Suprapubic skin (tissue), 4 donors: ENCODE measurements around the gene PSMA6. TPM values are rescaled to one million over a fixed set of nuclear protein-coding genes. Genes with fewer than 3 reads are reported as not detected.

Experiments
- DNase-seq, 2 donors: peaks; one replicate each; pipeline ENCODE4 v3.0.0-alpha.2; 2019; ENCODE audit warnings: low spot score in 2 of 2
- H3K27ac ChIP-seq: fragments of 200-600 bp; sonication (generic); one replicate; pipeline ENCODE4 v1.5.1; 2019
- H3K27me3 ChIP-seq: fragments of 200-600 bp; sonication (generic); one replicate; pipeline ENCODE4 v1.5.1; 2019
- H3K36me3 ChIP-seq: fragments of 200-600 bp; sonication (generic); one replicate; pipeline ENCODE4 v1.5.1; 2019
- H3K4me1 ChIP-seq: fragments of 200-600 bp; sonication (generic); one replicate; pipeline ENCODE4 v1.5.1; 2019
- H3K4me3 ChIP-seq: fragments of 200-600 bp; sonication (generic); one replicate; pipeline ENCODE4 v1.5.1; 2019; ENCODE audit warnings: mild to moderate bottlenecking
- H3K9me3 ChIP-seq: fragments of 200-600 bp; sonication (generic); one replicate; pipeline ENCODE4 v1.5.1; 2019
- EP300 ChIP-seq: sonication (generic); formaldehyde crosslinking; IDR thresholded peaks from one replicate; pipeline ENCODE4 v1.6.1; 2017; ENCODE audit warnings: antibody characterized with exemption
- POLR2A ChIP-seq, 2 donors: fragments of 450-650 bp; IDR thresholded peaks; one replicate each; pipeline ENCODE4 v1.6.1; 2017; ENCODE audit warnings: antibody characterized with exemption in 2 of 2, mild to moderate bottlenecking in 2 of 2, moderate library complexity in 2 of 2
- POLR2AphosphoS5 ChIP-seq, 3 donors: sonication (generic); formaldehyde crosslinking; IDR thresholded peaks; one replicate each; pipeline ENCODE4 v1.6.1; 2017; ENCODE audit warnings: antibody characterized with exemption in 3 of 3
- WGBS: methylation state at CpG from one replicate; pipeline ENCODE4 v1.1.5; 2018; 5-methylcytosine and 5-hydroxymethylcytosine counted together
- total RNA-seq, 4 donors: library from RNA; depleted of rRNA; stranded (reverse); fragments of >200 nt; gene quantifications; one replicate each; pipeline ENCODE4 v1.1.0, GENCODE V29; 2016
- TF ChIP-seq, protein P1 (sequence below), 2 donors: fragments of 200-600 bp in 1 of 2; fragments of 450-650 bp in 1 of 2; sonication (generic) in 1 of 2; IDR thresholded peaks; one replicate each; pipeline ENCODE4 v1.5.1; 2016 to 2019; ENCODE audit warnings: antibody characterized with exemption in 2 of 2, mild to moderate bottlenecking in 1 of 2, moderate library complexity in 1 of 2

Gene PSMA6
- total RNA-seq, 4 donors from 2014 or later: 80.4 to 133 (median 110) TPM

DNA sequence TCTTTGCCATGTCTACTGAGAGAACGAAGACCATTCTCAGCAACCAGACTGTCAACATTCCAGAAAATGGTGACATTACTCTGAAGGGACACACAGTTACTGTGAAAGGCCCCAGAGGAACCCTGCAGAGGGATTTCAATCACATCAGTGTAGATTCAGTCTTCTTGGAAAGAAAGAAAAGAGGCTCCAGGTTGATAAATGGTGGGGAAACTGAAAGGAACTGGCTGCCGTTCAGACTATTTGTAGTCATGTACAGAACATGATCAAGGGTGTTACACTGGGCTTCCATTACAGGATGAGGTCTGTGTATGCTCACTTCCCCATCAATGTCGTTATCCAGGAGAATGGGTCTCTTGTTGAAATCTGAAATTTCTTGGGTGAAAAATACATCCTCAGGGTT, 29.7 kb upstream of the PSMA6 start:
- no peak overlapping the region for H3K27ac ChIP-seq
- no peaks in the 10 kb centered on the region for H3K27me3 ChIP-seq
- no peaks in the 10 kb centered on the region for H3K4me1 ChIP-seq
- no peaks in the 10 kb centered on the region for H3K9me3 ChIP-seq
- H3K4me3 ChIP-seq: no peak overlapping the region
- H3K36me3 ChIP-seq: no peaks in the 10 kb centered on the region
- TF ChIP-seq EP300: no peak
- TF ChIP-seq POLR2A (IDR thresholded peaks at IDR 0.05): no peak
- TF ChIP-seq, protein P1, sequence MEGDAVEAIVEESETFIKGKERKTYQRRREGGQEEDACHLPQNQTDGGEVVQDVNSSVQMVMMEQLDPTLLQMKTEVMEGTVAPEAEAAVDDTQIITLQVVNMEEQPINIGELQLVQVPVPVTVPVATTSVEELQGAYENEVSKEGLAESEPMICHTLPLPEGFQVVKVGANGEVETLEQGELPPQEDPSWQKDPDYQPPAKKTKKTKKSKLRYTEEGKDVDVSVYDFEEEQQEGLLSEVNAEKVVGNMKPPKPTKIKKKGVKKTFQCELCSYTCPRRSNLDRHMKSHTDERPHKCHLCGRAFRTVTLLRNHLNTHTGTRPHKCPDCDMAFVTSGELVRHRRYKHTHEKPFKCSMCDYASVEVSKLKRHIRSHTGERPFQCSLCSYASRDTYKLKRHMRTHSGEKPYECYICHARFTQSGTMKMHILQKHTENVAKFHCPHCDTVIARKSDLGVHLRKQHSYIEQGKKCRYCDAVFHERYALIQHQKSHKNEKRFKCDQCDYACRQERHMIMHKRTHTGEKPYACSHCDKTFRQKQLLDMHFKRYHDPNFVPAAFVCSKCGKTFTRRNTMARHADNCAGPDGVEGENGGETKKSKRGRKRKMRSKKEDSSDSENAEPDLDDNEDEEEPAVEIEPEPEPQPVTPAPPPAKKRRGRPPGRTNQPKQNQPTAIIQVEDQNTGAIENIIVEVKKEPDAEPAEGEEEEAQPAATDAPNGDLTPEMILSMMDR (IDR thresholded peaks at IDR 0.05): no peak
- TF ChIP-seq POLR2AphosphoS5 (IDR thresholded peaks at IDR 0.05): no peak
- 80% methylated on average over 3 of the region's 3 CpGs for WGBS
- DNase-seq: no peak

DNA sequence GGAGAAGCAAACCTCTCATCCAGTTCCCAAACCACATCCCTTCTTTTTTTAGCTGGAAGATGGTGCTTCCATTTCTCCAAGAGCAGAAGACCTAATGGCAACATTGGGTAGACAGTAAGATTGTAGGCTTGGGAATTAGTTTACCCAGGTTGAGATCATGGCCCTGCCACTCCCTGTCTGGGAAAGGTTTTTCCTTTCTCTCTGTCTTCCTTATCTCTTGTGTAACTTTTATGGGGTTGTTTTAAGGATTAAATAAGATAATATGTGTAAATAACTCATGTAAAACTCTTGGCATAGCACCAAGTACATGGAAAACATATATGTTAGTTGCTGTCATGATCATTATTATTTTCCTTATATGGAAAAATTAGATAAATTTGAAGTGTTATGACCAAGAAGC, 23.2 kb upstream of the PSMA6 start:
- Histone ChIP-seq H3K36me3 (peaks cover 35% of the 10 kb centered on the region), H3K27ac (no peak overlapping the region), H3K4me1 (no peaks in the 10 kb centered on the region), H3K27me3 (no peaks in the 10 kb centered on the region), H3K4me3 (no peak overlapping the region), H3K9me3 (no peaks in the 10 kb centered on the region)
- no peak for DNase-seq
- no peak for TF ChIP-seq POLR2A (IDR thresholded peaks at IDR 0.05)
- TF ChIP-seq POLR2AphosphoS5 (IDR thresholded peaks at IDR 0.05): no peak
- TF ChIP-seq, protein P1 (IDR thresholded peaks at IDR 0.05): no peak
- TF ChIP-seq EP300: no peak

DNA sequence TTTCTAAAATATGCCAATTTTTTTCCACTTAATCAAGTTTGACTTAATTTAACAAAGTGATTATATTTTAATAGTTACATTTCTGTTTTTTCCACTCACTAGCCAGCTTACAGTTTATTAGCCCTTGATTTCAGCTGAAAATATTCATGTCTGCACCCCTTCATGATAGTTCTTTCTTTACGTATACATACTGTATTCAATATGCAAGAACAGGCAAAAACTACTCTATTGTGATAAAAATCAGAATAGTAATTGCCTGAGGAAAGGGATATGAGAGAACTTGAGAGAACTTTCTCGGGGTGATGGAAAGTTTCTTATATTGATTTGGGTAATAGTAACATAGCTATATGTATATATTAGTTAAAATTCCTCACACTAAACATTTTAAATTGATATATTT, 17.4 kb upstream of the PSMA6 start:
- no peak for DNase-seq
- H3K4me3 ChIP-seq: no peak overlapping the region
- TF ChIP-seq, protein P1 (IDR thresholded peaks at IDR 0.05): no peak
- no peak for TF ChIP-seq POLR2A (IDR thresholded peaks at IDR 0.05)
- TF ChIP-seq POLR2AphosphoS5 (IDR thresholded peaks at IDR 0.05): no peak
- TF ChIP-seq EP300: no peak
- no peaks in the 10 kb centered on the region for H3K9me3 ChIP-seq
- peaks cover 51% of the 10 kb centered on the region for H3K36me3 ChIP-seq
- no peak overlapping the region for H3K27ac ChIP-seq
- 90% methylated on average over 2 of the region's 2 CpGs for WGBS
- no peaks in the 10 kb centered on the region for H3K27me3 ChIP-seq
- no peaks in the 10 kb centered on the region for H3K4me1 ChIP-seq

DNA sequence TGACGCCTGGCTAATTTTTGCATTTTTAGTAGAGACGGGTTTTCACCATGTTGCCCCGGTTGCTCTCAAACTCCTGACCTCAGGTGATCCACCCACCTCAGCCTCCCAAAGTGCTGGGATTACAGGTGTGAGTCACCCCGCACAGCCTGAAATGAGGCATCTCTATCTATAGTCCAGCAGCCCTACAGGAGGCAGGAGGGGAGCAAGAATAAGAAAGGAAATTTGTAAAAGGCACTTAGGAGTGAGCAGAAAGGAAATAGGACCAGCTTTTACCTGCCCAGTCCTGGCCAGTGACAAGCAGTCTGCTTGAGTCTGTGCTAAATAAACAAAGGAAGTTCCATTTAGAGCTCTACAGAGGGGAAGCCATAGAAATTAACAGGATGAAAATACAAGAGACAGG, 15.0 kb upstream of the PSMA6 start:
- no peak for TF ChIP-seq EP300
- TF ChIP-seq POLR2A (IDR thresholded peaks at IDR 0.05): no peak
- TF ChIP-seq POLR2AphosphoS5 (IDR thresholded peaks at IDR 0.05): no peak

DNA sequence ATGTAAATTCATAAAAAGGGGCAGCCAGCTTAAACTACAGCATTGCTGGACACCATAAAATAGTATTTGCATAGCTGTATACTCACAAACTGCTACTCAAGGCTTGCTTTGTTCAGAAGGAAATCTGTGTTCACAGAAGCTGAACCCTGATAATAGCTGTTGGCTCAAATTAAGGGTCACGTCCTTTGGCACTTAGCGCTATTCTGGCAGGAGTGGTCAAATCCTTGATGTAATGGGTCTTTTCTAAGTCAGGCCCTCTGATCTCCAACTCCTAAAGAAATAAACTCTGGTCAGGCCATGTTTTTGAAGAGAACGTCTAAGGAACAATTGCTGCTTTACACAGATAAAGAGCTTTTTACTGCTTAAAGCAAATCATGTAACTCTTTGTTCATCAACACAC, 12.8 kb upstream of the PSMA6 start:
- peaks cover 18% of the 10 kb centered on the region for H3K36me3 ChIP-seq
- 76% methylated on average over 3 of the region's 3 CpGs for WGBS
- no peak for TF ChIP-seq POLR2AphosphoS5 (IDR thresholded peaks at IDR 0.05)
- TF ChIP-seq EP300: no peak
- no peak for TF ChIP-seq POLR2A (IDR thresholded peaks at IDR 0.05)
- TF ChIP-seq, protein P1 (IDR thresholded peaks at IDR 0.05): no peak
- no peaks in the 10 kb centered on the region for H3K9me3 ChIP-seq
- no peak overlapping the region for H3K4me3 ChIP-seq
- H3K27ac ChIP-seq: no peak overlapping the region
- H3K4me1 ChIP-seq: no peaks in the 10 kb centered on the region
- H3K27me3 ChIP-seq: no peaks in the 10 kb centered on the region
- DNase-seq: no peak

More for the DNA sequence above, 15.0 kb upstream of the PSMA6 start:
- Histone ChIP-seq H3K36me3 (peaks cover 33% of the 10 kb centered on the region), H3K4me1 (no peaks in the 10 kb centered on the region), H3K9me3 (no peaks in the 10 kb centered on the region), H3K27me3 (no peaks in the 10 kb centered on the region), H3K4me3 (no peak overlapping the region), H3K27ac (no peak overlapping the region)
- DNase-seq: no peak
- WGBS: 100% methylated on average over 4 of the region's 4 CpGs

DNA sequence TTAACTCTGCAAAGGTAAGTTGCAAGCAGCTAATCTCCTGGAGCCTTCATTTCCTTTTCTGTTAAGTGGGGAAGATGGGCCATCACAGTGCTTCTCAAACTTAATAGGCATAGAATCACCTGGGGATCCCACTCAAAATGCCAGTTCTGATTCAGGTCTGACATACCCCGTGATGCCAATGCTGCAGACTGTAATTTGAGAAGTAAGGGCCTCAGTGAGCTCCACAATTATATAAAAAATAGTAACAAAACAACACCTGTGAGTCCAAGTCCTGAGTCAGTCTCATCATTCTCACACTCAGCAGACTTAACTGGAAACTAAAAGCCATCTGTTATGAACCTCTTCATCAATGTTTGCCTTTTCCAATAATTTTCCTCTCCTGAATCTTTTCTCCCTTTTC, 10.8 kb upstream of the PSMA6 start:
- no peaks in the 10 kb centered on the region for H3K9me3 ChIP-seq
- H3K36me3 ChIP-seq: peaks cover 5% of the 10 kb centered on the region
- no peak for DNase-seq
- H3K27ac ChIP-seq: no peak overlapping the region
- WGBS: 95% methylated on average over 1 of the region's 1 CpG
- TF ChIP-seq, protein P1 (IDR thresholded peaks at IDR 0.05): no peak
- TF ChIP-seq POLR2AphosphoS5 (IDR thresholded peaks at IDR 0.05) (no peak), EP300 (no peak), POLR2A (IDR thresholded peaks at IDR 0.05) (no peak)
- no peaks in the 10 kb centered on the region for H3K27me3 ChIP-seq
- no peak overlapping the region for H3K4me3 ChIP-seq
- no peaks in the 10 kb centered on the region for H3K4me1 ChIP-seq
